Testis (tissue), 3 donors: ENCODE results near the gene DUOX1. TPM values are rescaled to one million over a fixed set of nuclear protein-coding genes. Genes with fewer than 3 reads are reported as not detected.

Experiments used
- DNase-seq: peaks from one replicate; pipeline ENCODE4 v3.0.0-alpha.2; 2019
- H3K27ac ChIP-seq, 2 donors: fragments of 200-600 bp; sonication (generic); one replicate each; pipeline ENCODE4 v1.5.1; 2019
- H3K27me3 ChIP-seq: fragments of 200-600 bp; sonication (generic); one replicate; pipeline ENCODE4 v1.5.1; 2019
- H3K36me3 ChIP-seq: fragments of 200-600 bp; sonication (generic); one replicate; pipeline ENCODE4 v1.5.1; 2017; ENCODE audit warnings: low read depth; ENCODE audit errors: missing control alignments
- H3K4me1 ChIP-seq: fragments of 200-600 bp; sonication (generic); one replicate; pipeline ENCODE4 v1.5.1; 2019
- H3K4me3 ChIP-seq, 2 donors: fragments of 200-600 bp; sonication (generic); one replicate each; pipeline ENCODE4 v1.5.1; 2017 to 2019
- H3K9me3 ChIP-seq: fragments of 200-600 bp; sonication (generic); one replicate; pipeline ENCODE4 v1.5.1; 2017
- POLR2A ChIP-seq: fragments of 450-650 bp; IDR thresholded peaks from one replicate; pipeline ENCODE4 v1.6.1; 2017; ENCODE audit warnings: antibody characterized with exemption, mild to moderate bottlenecking, moderate library complexity
- WGBS, 2 donors: methylation state at CpG; one replicate each; pipeline ENCODE4 v1.1.5; 2018; 5-methylcytosine and 5-hydroxymethylcytosine counted together
- intact Hi-C: fragments of 100-400 bp; cut with DNase I; formaldehyde crosslinking; loops from one replicate; pipeline ENCODE4 v1.15.1; 2023; ENCODE audit warnings: low total_unique reads
- polyA plus RNA-seq: library from polyadenylated mRNA; stranded (reverse); fragments of 350-450 nt; fragmentation: Illumina TruSeq; extraction: RNeasy Lipid Tissue Mini Kit (QIAGEN cat#74804); gene quantifications from one replicate; pipeline ENCODE4 v1.2.3, GENCODE V29; 2014; ENCODE audit warnings: low read depth, low replicate concordance; ENCODE audit not compliant: insufficient read depth
- total RNA-seq, 2 donors: library from RNA; depleted of rRNA; stranded (reverse); fragments of >200 nt; gene quantifications; one replicate each; pipeline ENCODE4 v1.2.3, GENCODE V29; 2016
- TF ChIP-seq, protein P1 (sequence below), 3 experiments: fragments of 450-650 bp in 2 of 3; fragments of 200-600 bp in 1 of 3; sonication (generic) in 1 of 3; IDR thresholded peaks; one replicate each; pipeline ENCODE4 v1.5.1; 2016 to 2019; ENCODE audit warnings: antibody characterized with exemption in 3 of 3, mild to moderate bottlenecking in 2 of 3, moderate library complexity in 1 of 3

The DUOX1 gene
- total and polyA plus RNA-seq, 3 donors from 2014 or later, result 2.8 to 5.7 (median 5.3) TPM

DNA sequence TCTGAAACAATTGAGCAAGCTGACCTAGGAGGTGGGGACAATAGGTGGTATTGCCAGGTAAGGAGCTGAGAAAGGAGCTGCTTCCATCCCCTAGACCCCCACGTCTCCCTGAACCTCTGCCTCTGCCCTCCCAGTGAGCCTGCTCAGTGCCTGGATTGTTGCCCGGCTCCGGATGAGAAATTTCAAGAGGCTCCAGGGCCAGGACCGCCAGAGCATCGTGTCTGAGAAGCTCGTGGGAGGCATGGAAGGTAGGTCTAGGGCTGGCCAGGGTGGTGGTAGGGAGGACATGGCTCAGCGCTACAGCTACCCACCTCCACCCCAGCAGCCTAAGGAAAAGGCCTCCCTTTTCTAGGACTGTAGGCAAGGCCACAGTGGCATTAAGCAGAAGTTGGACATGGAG, 13.3 kb downstream of the DUOX1 start:
- H3K9me3 ChIP-seq, result no peaks in the 10 kb centered on the region
- H3K27me3 ChIP-seq, result no peaks in the 10 kb centered on the region
- no peaks in the 10 kb centered on the region for H3K36me3 ChIP-seq
- no peak overlapping the region for H3K27ac ChIP-seq
- no peak for DNase-seq
- WGBS, 2 donors, result 78 to 94% methylated on average over 6 to 7 of the region's 7 CpGs
- H3K4me3 ChIP-seq, result no peak overlapping the region
- H3K4me1 ChIP-seq, result no peaks in the 10 kb centered on the region
- intact Hi-C loops, result no loop called here
- no peak for TF ChIP-seq POLR2A
- TF ChIP-seq, protein P1, sequence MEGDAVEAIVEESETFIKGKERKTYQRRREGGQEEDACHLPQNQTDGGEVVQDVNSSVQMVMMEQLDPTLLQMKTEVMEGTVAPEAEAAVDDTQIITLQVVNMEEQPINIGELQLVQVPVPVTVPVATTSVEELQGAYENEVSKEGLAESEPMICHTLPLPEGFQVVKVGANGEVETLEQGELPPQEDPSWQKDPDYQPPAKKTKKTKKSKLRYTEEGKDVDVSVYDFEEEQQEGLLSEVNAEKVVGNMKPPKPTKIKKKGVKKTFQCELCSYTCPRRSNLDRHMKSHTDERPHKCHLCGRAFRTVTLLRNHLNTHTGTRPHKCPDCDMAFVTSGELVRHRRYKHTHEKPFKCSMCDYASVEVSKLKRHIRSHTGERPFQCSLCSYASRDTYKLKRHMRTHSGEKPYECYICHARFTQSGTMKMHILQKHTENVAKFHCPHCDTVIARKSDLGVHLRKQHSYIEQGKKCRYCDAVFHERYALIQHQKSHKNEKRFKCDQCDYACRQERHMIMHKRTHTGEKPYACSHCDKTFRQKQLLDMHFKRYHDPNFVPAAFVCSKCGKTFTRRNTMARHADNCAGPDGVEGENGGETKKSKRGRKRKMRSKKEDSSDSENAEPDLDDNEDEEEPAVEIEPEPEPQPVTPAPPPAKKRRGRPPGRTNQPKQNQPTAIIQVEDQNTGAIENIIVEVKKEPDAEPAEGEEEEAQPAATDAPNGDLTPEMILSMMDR (IDR thresholded peaks at IDR 0.05), result no peak

GRCh38 chr15:45143946-45144345, 14.2 kb downstream of the DUOX1 start:
- DNase-seq, result no peak
- no peaks in the 10 kb centered on the region for H3K36me3 ChIP-seq
- no peak overlapping the region for H3K4me3 ChIP-seq
- no peaks in the 10 kb centered on the region for H3K9me3 ChIP-seq
- TF ChIP-seq, protein P1 (IDR thresholded peaks at IDR 0.05), result no peak
- no peak for TF ChIP-seq POLR2A
- intact Hi-C loops, result no loop called here
- H3K4me1 ChIP-seq, result no peaks in the 10 kb centered on the region
- 60 to 62% methylated on average over 1 to 11 of the region's 11 CpGs for WGBS, 2 donors
- H3K27ac ChIP-seq, result no peak overlapping the region
- H3K27me3 ChIP-seq, result no peaks in the 10 kb centered on the region

DNA sequence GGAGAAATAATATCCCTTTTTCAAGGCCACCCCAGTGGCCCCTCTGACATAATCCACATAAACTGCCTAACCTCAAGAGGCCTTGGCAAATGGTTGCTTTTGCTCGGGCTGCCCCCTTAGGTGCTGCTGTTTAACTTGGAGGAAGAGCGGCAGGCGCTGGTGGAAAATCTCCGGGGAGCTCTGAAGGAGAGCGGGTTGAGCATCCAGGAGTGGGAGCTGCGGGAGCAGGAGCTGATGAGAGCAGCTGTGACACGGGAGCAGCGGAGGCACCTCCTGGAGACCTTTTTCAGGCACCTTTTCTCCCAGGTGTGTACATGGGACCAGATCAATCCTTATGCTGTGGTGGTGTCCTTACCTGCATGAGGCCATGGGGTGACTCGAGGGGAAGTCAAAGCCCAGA, 15.0 kb downstream of the DUOX1 start:
- Histone ChIP-seq H3K36me3 (no peaks in the 10 kb centered on the region), H3K27ac (no peak overlapping the region), H3K4me3 (no peak overlapping the region), H3K27me3 (no peaks in the 10 kb centered on the region), H3K4me1 (no peaks in the 10 kb centered on the region), H3K9me3 (no peaks in the 10 kb centered on the region)
- DNase-seq, result no peak
- no peak for TF ChIP-seq POLR2A
- TF ChIP-seq, protein P1 (IDR thresholded peaks at IDR 0.05), result no peak
- intact Hi-C loops, result no loop called here
- 56 to 69% methylated on average over 9 of the region's 9 CpGs for WGBS, 2 donors

DNA sequence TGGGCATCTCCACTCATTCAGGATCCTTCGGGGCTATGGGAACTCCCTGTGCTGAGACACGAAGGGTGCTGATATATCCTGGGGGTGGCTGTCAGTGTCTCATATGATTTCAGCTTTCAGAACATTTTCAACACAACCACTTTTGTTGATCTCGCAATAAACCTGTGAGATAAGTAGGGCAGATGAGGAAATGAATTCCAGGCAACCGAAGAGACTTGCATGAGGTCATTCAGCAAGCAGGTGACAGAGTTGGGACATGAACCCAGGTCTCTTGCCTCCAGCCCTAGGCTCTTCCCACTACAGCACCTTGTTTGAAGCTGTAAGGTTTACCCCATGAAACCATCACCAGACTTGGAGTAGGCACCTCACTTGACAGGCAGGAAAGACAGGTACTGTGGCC, 16.6 kb downstream of the DUOX1 start:
- Histone ChIP-seq H3K27me3 (no peaks in the 10 kb centered on the region), H3K27ac (no peak overlapping the region), H3K36me3 (no peaks in the 10 kb centered on the region), H3K4me1 (no peaks in the 10 kb centered on the region), H3K9me3 (no peaks in the 10 kb centered on the region), H3K4me3 (no peak overlapping the region)
- DNase-seq, result no peak
- TF ChIP-seq, protein P1 (IDR thresholded peaks at IDR 0.05), result no peak
- TF ChIP-seq POLR2A, result no peak
- whole genome bisulfite sequencing, 2 donors, result 44 to 60% methylated on average over 4 of the region's 4 CpGs
- intact Hi-C loops, result no loop called here

DNA sequence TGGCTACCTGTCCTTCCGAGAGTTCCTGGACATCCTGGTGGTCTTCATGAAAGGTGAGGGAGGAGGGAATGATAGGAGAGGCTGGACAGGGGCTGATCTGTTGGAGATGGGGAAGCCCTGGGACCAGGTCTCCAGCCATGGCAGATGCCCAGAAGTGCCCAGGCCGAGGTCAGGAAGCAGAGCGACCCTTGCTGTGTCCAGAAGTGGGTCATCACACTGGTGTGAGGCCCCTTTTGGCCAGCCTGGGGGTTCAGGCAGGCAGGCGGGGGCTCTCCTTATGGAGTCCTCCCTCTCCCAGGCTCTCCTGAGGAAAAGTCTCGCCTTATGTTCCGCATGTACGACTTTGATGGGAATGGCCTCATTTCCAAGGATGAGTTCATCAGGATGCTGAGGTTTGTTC, 17.8 kb downstream of the DUOX1 start:
- intact Hi-C loops, result no loop called here
- H3K36me3 ChIP-seq, result no peaks in the 10 kb centered on the region
- no peaks in the 10 kb centered on the region for H3K9me3 ChIP-seq
- H3K4me3 ChIP-seq, result no peak overlapping the region
- no peak for TF ChIP-seq POLR2A
- TF ChIP-seq, protein P1 (IDR thresholded peaks at IDR 0.05), result no peak
- H3K4me1 ChIP-seq, result no peaks in the 10 kb centered on the region
- no peak overlapping the region for H3K27ac ChIP-seq
- DNase-seq, result no peak
- no peaks in the 10 kb centered on the region for H3K27me3 ChIP-seq
- WGBS, 2 donors, result 91 to 100% methylated on average over 4 to 7 of the region's 7 CpGs
